IMR-90 (cell line): ENCODE results near the gene BMP8A. TPM values are rescaled to one million over a fixed set of nuclear protein-coding genes. Genes with fewer than 3 reads are reported as not detected.
"Not testable (repeated sequence)": the region's sequence is repeated elsewhere in the genome, so short reads cannot be mapped to it uniquely, and the experiment has no call there.

Source experiments
- ATAC-seq: fragments of 200-7000 bp; cut with Tn5 transposase; 2 replicates; pipeline ENCODE4 v1.9.1; 2020; ENCODE audit warnings: low read depth, mild to moderate bottlenecking, moderate library complexity
- BruUV-seq: library from RNA; stranded (reverse); fragments of 400-500 nt; replicated peaks from 2 replicates; lab custom pipeline; 2021; lab: Mats Ljungman, UMichigan
- CTCF ChIA-PET: fragments of 300-600 bp; formaldehyde crosslinking; extraction: SDS; loops from one replicate; lab custom pipeline; 2021; ENCODE audit warnings: antibody characterized with exemption; lab: Yijun Ruan, JAX
- POLR2A ChIA-PET: fragments of 300-600 bp; sonication (Branson Sonifier 250); formaldehyde crosslinking; loops from one replicate; lab custom pipeline; 2022; ENCODE audit warnings: antibody characterized with exemption; ENCODE audit not compliant: unreplicated experiment; lab: Charles Lee
- DNase-seq: peaks from one replicate; pipeline ENCODE4 v3.0.0; 2013
- H2AFZ ChIP-seq: replicated peaks from 2 replicates; pipeline ENCODE3; 2013; ENCODE audit warnings: low read length, mild to moderate bottlenecking; ENCODE audit not compliant: poor library complexity
- H2AK5ac ChIP-seq: 2 replicates; pipeline ENCODE4 v1.6.1; 2013; ENCODE audit warnings: low read depth, low read length, inconsistent platforms
- H2AK9ac ChIP-seq: replicated peaks from 2 replicates; pipeline ENCODE3; 2013; ENCODE audit warnings: mild to moderate bottlenecking, low read depth, low read length, moderate library complexity; ENCODE audit not compliant: poor library complexity
- H2BK120ac ChIP-seq: 2 replicates; pipeline ENCODE4 v1.6.1; 2013; ENCODE audit warnings: low read depth, low read length, inconsistent platforms
- H2BK15ac ChIP-seq: 3 replicates; pipeline ENCODE4 v1.6.1; 2013; ENCODE audit warnings: low read depth, low read length, inconsistent platforms
- H2BK20ac ChIP-seq: 2 replicates; pipeline ENCODE4 v1.6.1; 2013; ENCODE audit warnings: low read depth, mild to moderate bottlenecking, inconsistent platforms, low read length, moderate library complexity
- H2BK5ac ChIP-seq: 2 replicates; pipeline ENCODE4 v1.6.1; 2013; ENCODE audit warnings: mild to moderate bottlenecking, low read depth, low read length, inconsistent platforms; ENCODE audit not compliant: poor library complexity, severe bottlenecking
- H3K14ac ChIP-seq: replicated peaks from 2 replicates; pipeline ENCODE4 v1.6.1; 2013; ENCODE audit warnings: low read depth, low read length, inconsistent platforms
- H3K18ac ChIP-seq: 2 replicates; pipeline ENCODE4 v1.6.1; 2013; ENCODE audit warnings: low read depth, low read length, control low read depth
- H3K23ac ChIP-seq: 2 replicates; pipeline ENCODE4 v1.6.1; 2013; ENCODE audit warnings: low read depth, low read length, inconsistent platforms
- H3K27ac ChIP-seq: 2 replicates; pipeline ENCODE4 v1.5.1; 2013; ENCODE audit warnings: mild to moderate bottlenecking, control low read depth, low read length; ENCODE audit not compliant: insufficient read depth
- H3K27me3 ChIP-seq: 2 replicates; pipeline ENCODE4 v1.6.1; 2013; ENCODE audit warnings: low read length; ENCODE audit not compliant: control insufficient read depth, insufficient read depth
- H3K36me3 ChIP-seq: 2 replicates; pipeline ENCODE4 v1.6.1; 2013; ENCODE audit warnings: low read length, mixed read lengths; ENCODE audit not compliant: control insufficient read depth, insufficient read depth
- H3K4ac ChIP-seq: 2 replicates; pipeline ENCODE4 v1.6.1; 2013; ENCODE audit warnings: low read depth, low read length, inconsistent platforms
- H3K4me1 ChIP-seq: 2 replicates; pipeline ENCODE4 v1.6.1; 2013; ENCODE audit warnings: low read length, mixed read lengths; ENCODE audit not compliant: control insufficient read depth, insufficient read depth
- H3K4me2 ChIP-seq: 2 replicates; pipeline ENCODE4 v1.6.1; 2013; ENCODE audit warnings: low read depth, mild to moderate bottlenecking, control low read depth, low read length, moderate library complexity
- H3K4me3 ChIP-seq: 2 replicates; pipeline ENCODE4 v1.5.1; 2013; ENCODE audit warnings: low read depth, mild to moderate bottlenecking, control low read depth, low read length, moderate library complexity; ENCODE audit not compliant: insufficient read depth
- H3K56ac ChIP-seq: 2 replicates; pipeline ENCODE4 v1.6.1; 2013; ENCODE audit warnings: low read length, inconsistent platforms; ENCODE audit not compliant: insufficient read depth; ENCODE audit errors: extremely low read depth
- H3K79me1 ChIP-seq, 2 experiments: 2 replicates each; pipeline ENCODE4 v1.6.1; 2013; ENCODE audit warnings: low read length in 2 of 2, inconsistent platforms in 1 of 2, low read depth in 1 of 2
- H3K9ac ChIP-seq: 2 replicates; pipeline ENCODE4 v1.6.1; 2013; ENCODE audit warnings: low read depth, low read length, control low read depth
- H3K9me1 ChIP-seq: 2 replicates; pipeline ENCODE4 v1.6.1; 2013; ENCODE audit warnings: low read length, inconsistent platforms; ENCODE audit not compliant: insufficient read depth
- H3K9me3 ChIP-seq: 2 replicates; pipeline ENCODE4 v1.6.1; 2013; ENCODE audit warnings: low read length; ENCODE audit not compliant: control insufficient read depth, insufficient read depth
- H4K20me1 ChIP-seq: 2 replicates; pipeline ENCODE4 v1.6.1; 2013; ENCODE audit warnings: low read length, inconsistent platforms; ENCODE audit not compliant: insufficient read depth
- H4K5ac ChIP-seq: 2 replicates; pipeline ENCODE4 v1.6.1; 2013; ENCODE audit warnings: mild to moderate bottlenecking, low read depth, low read length, control low read depth
- H4K8ac ChIP-seq, 2 experiments: 2 replicates each; pipeline ENCODE4 v1.6.1; 2013; ENCODE audit warnings: low read depth in 2 of 2, low read length in 2 of 2, control low read depth in 1 of 2, inconsistent platforms in 1 of 2
- H4K91ac ChIP-seq: 2 replicates; pipeline ENCODE4 v1.6.1; 2013; ENCODE audit warnings: low read depth, low read length, inconsistent platforms; ENCODE audit not compliant: insufficient read depth
- WGBS, 2 experiments: methylation state at CpG; one replicate each; pipeline versions ENCODE4 v1.1.5 to v1.1.7; 2013; ENCODE audit warnings: missing lambda C conversion rate in 2 of 2; ENCODE audit not compliant: insufficient read length in 1 of 2; ENCODE audit errors: extremely low coverage in 2 of 2; 5-methylcytosine and 5-hydroxymethylcytosine counted together
- dilution Hi-C: fragments of 300-500 bp; cut with HindIII; formaldehyde crosslinking; loops from one replicate; pipeline ENCODE4 v1.14.3; 2018; ENCODE audit warnings: low sequenced_read_pairs; ENCODE audit not compliant: unreplicated experiment
- in situ Hi-C: fragments of 300-500 bp; cut with MboI; formaldehyde crosslinking; loops from 3 replicates; pipeline ENCODE4 v1.14.3; 2019; ENCODE audit warnings: low sequenced_read_pairs, inconsistent platforms, mixed read lengths
- intact Hi-C: fragments of 100-400 bp; cut with micrococcal nuclease; formaldehyde crosslinking; loops from 2 replicates; pipeline ENCODE4 v1.10.0; 2022
- polyA plus RNA-seq, 3 experiments: library from polyadenylated mRNA; depleted of rRNA; stranded (reverse); fragments of >200 nt; gene quantifications; 2 replicates each; pipeline ENCODE4 v1.2.3, GENCODE V29; 2012; ENCODE audit warnings: low replicate concordance in 1 of 3
- total RNA-seq: library from RNA; depleted of rRNA; stranded (reverse); fragments of >200 nt; gene quantifications from 2 replicates; pipeline ENCODE4 v1.2.3, GENCODE V29; 2012

BMP8A gene
- total and polyA plus RNA-seq, 2 of the 4 experiments (the other 2 are of a cell fraction): not detected

DNA sequence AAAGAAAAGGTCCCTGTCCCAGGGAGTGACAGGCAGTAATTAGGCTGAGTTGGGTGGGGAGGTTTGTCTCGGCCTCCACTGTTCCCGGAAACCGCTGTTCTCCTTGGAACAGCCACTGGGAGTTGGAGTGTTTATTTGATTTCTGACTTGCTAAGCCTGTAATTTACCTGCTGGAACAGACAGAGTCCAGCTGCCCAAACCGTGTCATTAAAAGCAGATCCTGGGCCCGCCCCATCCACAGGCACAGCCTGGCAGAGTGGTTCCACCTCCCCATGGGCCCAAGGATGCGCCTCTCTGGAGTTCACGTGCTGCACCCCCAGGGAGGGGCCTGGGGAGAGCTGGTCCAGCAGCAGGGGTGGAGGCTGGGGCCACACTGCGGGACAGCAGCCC lies 35.7 kb downstream of the BMP8A start:
- dilution Hi-C loops, H3K9me1 ChIP-seq, H3K14ac ChIP-seq, H3K27ac ChIP-seq, H2AK9ac ChIP-seq, H2BK120ac ChIP-seq, H3K4ac ChIP-seq, H3K79me1 ChIP-seq, H3K27me3 ChIP-seq, H3K23ac ChIP-seq, BruUV-seq, H2BK20ac ChIP-seq, H2BK5ac ChIP-seq, H2AK5ac ChIP-seq, H4K91ac ChIP-seq, H4K20me1 ChIP-seq, CTCF ChIA-PET, H2BK15ac ChIP-seq, DNase-seq, H3K9me3 ChIP-seq, H4K5ac ChIP-seq, H3K18ac ChIP-seq, H3K4me2 ChIP-seq, ATAC-seq, POLR2A ChIA-PET, H2AFZ ChIP-seq, H3K4me3 ChIP-seq, intact Hi-C loops, H3K56ac ChIP-seq, H3K4me1 ChIP-seq, H3K9ac ChIP-seq, H4K8ac ChIP-seq: not testable (repeated sequence)
- in situ Hi-C loops: loop anchor here (25.0 kb wide), 1 partner anchor 665 kb away; the partner anchor contains the start of genes MYCBP and RRAGC
- H3K36me3 ChIP-seq: peaks cover 27% of the 10 kb centered on the region
- no CpG with 5 or more reads among the region's 8 CpGs for WGBS, 2 experiments
